ENCODE results near the gene USP34.

USP34 gene

DNA sequence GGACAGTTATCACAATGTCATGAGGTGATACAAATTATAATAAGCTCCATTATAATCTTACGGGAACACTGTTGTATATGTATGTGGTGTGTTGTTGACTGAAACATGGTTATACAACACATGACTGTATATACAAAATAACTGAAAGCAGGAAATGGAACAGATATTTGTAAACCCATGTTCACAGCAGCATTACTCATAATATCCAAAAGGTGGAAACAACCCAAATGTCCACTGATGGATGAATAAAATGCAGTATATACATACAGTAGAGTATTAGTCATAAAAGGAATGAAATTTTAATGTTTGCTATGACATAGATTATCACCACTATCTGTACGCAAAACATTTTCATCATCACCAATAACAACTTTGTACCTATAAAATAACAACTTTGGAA is 107.3 kb downstream of the USP34 start:
- DNase-seq: no peak

DNA sequence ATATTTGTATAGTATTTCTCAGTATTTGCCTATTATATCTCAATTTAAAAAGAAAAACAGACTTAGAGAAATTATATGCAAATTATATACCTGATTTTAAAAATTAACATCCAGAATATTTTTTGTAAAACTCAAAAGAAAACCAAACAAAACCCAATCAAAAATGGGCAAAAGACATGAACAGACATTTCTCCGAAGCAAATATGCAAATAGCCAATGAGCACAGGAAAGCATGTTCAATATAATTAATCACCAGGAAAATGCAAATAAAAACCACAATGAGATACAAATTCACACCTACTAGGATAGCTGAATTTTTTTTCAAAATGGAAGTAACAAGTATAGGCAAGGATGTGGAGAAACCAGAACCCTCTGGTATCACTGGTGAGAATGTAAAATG is 108.0 kb downstream of the USP34 start:
- no peak for DNase-seq

DNA sequence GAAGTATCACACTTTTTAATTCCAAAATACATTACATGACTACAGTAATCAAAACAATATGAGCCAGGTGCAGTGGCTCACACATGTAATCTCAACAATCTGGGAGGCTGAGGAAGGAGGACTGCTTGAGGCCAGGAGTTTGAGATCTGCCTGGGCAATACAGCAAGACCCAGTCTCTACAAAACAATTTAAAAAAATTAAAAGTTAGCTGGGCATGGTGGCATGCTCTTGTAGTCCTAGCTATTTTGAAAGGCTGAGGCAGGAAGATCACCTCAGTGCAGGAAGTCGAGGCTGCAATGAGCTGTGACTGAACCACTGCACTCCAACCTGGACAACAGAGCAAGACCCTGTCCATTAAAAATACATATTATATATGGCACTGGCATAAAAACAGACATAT is 109.8 kb downstream of the USP34 start:
- no peak for DNase-seq

DNA sequence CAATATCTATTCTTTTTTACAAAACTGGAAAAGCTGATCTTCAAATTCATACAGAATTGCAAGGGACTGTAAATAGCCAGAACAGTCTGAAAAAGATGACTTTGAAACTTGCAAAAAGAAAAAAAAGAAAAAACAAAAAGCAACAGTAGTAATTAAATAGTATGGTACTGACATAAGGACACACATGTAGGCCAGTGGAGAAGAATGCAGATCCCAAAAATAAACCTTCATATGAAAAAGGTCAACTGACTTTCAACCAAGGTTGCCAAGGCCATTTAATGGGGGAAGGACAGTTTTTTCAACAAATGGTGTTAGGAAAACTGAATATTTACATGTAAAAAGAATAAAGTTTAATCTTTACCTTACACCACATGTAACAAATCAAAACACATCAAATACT is 111.8 kb downstream of the USP34 start:
- DNase-seq: no peak

DNA sequence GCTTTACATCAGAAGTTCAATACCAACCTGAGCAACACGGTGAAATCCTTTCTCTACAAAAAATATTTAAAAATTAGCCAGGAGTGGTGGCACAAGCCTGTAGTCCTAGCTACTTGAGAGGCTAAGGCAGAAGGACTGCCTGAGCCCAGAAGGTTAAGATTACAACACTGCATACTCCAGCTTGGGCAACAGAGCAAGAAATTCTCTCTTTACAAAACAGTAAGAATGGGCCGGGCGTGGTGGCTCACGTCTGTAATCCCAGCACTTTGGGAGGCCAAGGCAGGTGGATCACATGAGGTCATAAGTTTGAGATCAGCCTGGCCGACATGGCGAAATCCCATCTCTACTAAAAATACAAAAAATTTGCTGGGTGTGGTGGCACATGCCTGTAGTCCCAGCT is 113.2 kb downstream of the USP34 start:
- DNase-seq: no peak

DNA sequence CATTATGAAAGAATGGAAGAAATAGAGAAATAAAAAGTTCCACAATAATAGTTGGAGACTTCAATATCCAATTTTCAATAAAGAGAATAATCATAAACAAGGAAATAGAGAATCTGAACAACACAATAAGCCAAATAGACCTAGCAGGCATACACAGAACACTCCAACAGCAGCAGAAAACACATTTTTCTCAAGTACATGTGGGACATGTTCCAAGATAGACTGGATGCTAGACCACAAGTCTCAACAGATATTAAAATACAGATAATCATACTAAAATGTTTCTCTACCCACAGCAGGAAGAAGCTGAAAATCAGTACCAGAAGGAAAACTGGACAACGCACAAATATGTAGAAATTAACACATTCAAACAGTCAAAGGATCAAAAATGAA is 113.9 kb downstream of the USP34 start:
- no peak for DNase-seq

DNA sequence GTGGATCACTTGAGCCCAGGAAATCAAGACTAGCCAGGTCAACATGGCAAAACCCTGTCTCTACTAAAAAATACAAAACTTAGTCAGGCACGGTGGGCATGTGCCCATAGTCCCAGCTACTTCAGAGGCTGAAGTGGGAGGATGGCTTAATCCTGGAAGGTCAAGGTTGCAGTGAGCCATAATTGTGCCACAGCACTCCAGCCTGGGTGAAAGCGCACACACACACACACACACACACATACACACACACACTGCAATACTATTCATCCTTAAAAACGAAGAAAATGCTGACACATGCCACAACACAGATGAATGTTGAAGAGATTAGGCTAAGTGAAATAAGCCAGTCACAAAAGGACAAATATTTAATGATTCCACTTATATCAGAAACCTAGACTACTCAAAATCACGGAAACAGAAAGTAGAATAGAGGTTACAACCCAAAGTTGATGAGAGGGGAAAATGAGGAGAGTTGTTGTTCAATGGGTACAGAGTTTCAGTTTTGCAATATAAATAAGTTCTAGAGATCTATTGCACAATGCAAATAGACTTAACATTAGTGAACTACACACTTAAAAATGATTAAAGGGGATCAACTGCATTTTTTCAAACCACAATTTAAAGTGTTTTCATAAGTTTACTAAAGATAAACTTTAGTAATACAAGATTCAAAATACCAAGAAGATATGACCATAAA is 114.5 kb downstream of the USP34 start:
- no peak for DNase-seq

DNA sequence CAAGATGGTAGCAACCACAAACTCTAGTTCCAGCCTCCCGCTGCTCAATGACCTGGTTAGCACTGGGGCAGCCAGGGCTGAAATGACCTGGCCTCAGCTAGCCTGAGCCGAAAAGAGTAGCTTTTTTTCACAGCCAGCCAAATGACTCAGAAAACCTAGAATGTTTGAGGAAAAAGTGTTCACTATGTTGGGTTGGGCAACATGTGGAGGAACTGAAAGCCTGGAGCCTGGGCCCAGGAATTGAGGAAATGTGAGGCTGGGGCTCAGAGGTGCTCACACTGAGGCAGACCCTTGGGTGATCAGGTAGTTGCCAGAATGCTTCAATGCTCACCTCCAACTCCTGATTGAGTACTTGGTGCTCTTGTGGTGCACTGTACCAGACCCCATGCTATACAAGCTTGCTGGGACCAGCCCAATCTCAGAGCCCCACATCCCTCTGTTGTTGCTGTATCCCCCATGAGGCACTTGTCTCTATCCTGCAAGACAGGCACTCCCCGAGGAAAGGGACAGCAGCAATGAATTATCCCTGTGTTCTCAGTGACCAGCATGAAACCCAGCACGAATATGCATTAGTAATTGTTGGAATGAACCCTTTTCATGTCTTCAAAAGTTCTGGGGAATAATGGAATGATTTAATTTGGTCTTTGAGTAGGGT is 116.2 kb downstream of the USP34 start:
- no peak for DNase-seq

DNA sequence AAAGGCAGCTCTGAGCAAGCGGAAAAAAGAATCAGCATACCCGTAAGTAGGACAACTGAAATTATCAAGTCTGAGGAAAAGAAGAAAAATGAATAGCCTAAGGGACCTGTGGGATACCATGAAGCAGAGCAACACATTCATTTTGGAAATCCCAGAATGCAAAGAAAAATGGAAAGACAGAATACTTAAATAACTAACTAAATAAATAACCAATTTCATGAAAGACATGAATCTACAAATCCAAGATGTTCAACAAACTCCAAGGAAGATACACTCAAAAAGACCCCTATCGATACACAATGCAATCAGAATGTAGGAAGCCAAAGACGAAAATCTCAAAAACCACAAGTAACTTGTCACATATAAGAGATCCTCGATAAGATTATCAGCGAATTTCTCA is 117.0 kb downstream of the USP34 start:
- DNase-seq: no peak

DNA sequence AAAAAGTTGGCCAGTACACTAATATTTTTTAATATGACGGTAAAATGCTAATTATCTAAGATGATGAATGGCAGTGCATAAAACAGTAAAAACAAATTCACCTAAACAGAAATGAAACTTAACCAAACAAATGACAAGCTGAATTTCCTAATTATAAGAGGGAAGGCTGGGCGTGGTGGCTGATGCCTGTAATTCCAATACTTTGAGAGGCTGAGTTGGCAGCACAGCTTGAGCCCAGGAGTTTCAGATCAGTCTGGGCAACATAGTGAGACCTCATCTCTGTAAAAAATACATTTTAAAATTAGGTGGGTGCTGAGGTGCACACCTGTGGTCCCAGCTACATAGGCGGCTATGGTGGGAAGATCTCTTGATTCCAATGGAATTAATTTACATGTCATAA is 120.1 kb downstream of the USP34 start:
- DNase-seq: no peak

DNA sequence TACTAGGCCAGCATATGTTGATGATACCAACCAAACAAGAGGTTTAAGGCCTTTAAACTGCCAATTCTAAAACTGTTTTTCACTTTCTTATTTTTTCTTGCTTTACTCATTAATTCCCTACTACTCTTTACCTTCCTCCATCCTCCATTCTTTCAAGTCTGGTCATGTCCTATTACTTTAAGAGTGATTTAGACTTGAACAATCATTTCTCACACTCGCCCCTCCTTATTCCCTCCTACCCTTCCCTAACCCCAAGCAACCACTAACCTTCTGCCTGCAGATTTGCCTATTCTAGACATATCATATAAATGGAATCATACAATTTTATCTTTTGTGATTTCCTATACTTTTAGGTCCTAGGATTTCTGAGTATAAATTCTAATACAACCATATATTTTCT is 127.7 kb downstream of the USP34 start:
- DNase-seq: no peak

DNA sequence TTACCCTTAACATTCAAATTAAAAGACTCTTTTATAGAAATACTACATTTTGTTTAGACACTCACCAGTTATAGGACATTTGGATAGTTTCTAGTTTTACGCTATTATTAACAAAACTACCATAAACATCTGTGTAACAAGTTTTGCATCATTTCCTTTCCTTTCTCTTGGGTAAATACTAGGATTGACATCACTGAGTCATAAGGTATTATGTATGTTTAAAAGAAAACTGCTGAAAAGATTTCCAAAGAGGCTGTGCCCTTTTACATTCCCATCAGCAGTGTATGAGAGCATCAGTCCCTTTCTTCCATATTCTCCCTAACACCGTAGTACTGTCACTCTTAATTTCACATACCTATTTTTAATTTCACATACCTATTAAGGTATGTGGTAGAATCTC is 130.6 kb downstream of the USP34 start:
- DNase-seq: no peak

DNA sequence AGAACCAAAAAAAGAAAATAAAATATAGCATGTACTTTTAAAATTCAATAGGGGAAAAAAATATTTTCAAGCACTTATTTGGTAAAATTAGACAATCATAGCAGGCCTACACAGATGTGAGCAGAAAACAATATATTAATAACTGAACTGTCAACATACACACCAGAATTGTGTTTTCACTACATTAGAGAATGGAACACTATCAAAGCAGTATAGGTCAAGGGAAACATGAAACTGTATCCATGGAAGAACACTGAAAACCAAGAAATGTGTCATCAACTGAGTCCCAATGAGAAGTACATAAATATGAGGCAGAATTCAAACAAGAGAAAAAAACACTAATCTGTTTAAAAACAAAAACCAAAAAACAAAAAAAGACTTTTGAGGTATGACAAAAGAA is 132.4 kb downstream of the USP34 start:
- no peak for DNase-seq

DNA sequence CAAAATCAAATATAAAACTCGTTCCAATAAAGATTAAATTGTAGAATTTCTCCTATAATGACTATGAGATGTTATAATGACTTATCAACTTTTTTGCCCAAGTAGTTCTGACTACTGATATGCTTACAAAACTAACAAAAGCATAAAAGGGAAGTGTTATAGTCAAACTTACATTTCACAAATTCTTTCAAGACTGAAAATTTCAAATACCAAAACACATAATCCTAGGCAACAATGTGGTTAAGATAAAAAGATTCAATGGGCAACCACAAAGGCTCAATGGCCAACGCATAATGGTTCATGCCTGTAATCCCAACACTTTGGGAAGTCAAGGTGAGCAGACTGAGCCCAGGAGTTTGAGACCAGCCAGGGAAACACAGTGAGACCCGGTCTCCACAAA is 135.7 kb downstream of the USP34 start:
- DNase-seq: no peak

DNA sequence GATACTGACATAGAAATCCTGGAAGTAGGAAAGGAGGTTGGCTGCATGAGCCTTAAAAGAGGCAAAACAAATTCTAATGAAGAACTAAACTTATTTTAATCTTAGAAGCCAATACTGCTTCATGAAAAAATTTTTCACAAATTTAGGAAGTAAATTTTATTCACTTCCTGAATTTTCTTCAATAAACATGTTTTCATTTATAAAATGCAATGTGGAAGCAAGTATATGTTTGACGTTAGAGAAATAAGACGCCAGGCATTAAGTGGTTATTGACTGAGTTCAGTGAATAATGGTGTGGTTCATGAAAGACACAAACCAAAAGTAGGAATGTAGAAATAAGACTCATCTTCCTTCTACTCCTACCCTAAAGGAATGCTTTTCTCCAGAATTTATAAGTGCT is 136.4 kb downstream of the USP34 start:
- no peak for DNase-seq

DNA sequence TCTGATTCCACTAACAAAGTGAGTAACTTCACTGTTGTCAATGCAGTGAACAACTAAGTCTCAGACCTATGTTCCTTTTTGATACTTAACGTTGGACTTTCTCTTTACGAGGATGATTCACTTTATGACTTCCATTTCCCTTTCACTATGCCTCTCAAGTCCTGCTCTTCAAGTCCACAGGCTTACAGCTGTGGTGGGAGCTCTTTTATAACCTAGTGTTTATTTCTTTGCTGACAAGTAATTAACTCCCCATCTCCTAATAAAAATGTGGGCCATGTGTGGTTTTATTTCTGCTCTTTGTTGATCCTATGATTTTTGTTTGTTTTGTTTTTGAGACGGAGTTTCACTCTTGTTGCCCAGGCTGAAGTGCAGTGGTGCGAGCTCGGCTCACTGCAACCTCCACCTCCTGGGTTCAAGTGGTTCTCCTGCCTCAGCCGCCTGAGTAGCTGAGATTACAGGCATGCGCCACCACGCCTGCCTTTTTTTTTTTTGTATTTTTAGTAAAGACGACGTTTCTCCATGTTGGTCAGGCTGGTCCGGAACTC is 142.1 kb downstream of the USP34 start:
- DNase-seq: no peak

DNA sequence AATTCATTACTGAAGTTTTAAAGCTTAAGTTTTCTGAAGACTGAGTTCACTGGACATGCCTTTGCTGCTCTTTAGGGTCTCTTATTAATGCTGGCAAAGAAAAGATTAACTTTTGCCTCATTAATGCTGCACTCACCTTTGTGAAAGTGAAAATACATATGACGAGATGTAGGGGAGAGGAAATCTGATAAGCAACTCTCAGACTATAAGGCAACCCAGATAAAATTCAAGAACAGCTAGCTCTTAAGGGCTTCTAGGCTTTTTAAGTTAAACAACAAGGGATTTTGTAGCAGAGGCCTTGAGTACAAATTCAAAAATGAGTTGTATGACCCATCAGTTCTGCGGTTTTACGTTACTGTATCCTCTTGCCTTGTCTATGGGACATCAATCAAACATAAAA is 143.7 kb downstream of the USP34 start:
- DNase-seq: no peak

DNA sequence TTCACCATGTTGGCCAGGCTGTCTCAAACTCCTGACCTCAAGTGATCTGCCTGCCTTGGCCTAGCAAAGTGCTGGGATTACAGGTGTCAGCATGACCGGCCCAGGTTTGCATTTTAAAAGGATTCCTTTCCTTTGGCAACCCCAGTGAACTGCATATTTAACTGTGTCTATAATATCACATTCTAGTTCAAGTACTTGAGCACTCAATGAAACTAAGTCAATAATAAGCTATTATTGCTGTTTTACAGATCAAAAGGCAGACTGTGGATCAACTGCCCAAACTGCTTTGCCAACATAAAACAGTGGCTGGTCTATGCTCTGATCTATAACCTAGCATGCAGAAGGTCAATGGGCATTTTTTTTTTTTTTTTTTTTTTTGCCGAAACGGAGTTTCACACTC is 144.5 kb downstream of the USP34 start:
- DNase-seq: no peak

DNA sequence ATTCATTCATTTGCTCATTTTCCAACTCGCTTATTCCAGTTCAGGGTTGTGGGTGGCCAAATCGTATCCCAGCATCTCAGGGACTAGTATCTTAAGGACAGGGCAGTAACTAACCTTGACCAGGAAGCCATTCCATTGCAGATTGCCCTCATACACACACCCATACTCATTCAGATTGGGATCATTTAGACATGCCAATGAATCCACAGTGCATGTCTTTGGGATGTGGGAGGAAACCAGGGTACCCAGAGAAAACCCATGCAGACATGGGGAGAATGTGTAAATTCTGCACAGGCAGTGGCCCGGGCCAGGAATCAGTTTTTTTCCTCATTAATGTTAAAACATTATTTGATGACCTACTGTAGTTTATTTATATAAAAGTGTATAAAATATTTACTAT is 150.7 kb downstream of the USP34 start:
- DNase-seq: no peak

DNA sequence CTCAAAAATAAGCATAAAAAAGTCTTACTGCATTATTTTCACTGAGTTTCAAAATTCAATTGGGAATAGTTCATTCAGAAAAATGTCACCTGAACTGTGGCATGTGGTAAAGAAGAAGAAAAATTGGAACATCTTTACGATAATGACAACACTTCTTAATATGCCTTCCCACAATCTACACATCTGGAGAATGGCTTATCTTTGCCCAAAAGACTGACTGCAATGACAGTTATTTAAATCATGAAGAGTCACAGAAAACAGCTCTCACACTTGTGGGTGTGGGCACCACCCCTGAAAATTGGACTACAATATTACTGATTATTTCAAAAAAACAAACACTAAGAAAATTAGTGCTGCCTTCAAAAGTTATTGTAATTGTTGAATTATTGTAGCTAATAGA is 152.3 kb downstream of the USP34 start:
- DNase-seq: no peak

DNA sequence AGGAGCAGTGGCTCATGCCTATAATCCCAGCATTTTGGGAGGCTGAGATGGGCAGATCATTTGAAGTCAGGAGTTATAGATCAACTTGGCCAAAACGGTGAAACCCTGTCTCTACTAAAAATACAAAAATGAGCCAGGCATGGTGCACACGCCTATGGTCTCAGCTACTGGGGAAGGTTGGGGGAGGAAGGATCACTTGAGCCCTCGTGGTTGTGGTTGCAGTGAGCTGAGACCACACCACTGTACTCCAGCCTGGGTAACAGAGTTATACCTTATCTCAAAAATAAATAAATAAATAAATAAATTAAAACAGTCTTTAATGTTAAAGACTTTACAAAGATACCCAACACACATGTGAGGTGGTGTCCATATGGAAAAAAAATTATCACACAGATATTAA is 174.9 kb downstream of the USP34 start:
- no peak for DNase-seq

DNA sequence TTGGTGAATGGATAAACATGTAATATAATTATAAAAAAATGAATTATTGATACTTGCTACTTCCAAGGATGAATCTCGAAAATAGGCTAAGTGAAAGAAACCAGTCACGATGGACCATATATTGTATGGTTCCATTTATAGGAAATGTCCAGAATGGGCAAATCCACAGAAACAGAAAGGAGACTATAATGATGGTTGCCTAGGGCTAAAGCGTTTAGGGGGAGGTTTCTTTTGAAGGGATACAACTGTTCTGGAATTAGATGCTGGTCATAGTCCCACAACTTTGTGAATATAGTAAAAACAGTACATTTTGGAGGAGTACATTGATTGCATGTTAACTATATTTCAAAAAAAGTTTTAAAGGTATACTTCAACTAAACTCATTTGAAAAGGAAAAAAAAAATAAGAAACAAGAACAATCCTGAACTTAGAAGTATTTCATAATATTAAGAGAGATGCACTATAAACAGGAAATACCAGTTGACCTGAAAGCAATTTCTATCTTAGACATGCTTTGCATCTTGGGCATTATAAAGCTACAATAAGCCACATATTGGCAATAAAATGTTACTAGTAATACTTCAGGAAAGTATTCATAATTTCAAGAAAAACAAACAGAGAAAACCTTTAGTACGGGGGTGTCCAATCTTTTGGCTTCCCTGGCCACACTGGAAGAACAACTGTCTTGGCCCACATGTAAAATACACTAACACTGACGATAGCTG is 178.9 kb downstream of the USP34 start:
- DNase-seq: no peak

DNA sequence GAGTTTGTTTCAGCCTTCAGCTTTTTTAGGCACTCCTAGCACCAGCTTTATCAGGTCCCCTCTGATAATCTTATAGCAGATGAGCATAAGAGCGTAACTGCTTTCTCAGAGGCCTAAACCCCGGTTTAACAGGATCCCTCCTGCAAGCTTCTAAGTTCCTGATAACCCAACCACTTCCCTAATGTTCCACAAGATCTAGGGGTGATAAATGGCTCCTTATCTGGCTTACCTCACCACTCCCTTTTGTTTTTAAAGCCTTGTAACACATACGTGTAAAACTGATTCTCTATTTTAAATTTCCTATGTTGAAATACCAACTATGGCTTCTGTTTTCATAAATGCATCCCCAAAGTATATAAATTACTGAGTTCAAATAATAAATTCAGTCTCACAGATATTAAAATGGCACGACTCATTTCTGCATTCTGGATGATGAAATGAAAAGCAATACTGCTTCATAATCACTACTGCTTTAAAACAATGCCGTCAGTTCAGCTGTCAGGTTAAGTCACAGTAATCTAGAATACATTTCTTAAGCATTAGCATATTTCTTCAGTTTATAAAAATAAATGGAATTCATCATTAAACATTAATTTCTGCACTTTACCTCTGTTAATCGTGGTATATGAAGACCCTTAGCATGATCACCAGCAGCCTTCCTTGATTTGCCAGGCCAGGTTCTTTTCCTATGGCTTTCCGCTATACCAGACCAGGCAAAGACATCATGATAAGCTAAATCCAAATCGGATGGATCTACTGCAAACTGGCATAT is 182.6 kb downstream of the USP34 start:
- no peak for DNase-seq

All from cerebellar nuclear complex (tissue), 1 donor.